ENCODE measurements around the gene DNAH10. TPM values are rescaled to one million over a fixed set of nuclear protein-coding genes. Genes with fewer than 3 reads are reported as not detected.

Gene DNAH10
- total and polyA plus RNA-seq, 9 donors, result 0.05 to 20.2 (median 0.72) TPM

DNA sequence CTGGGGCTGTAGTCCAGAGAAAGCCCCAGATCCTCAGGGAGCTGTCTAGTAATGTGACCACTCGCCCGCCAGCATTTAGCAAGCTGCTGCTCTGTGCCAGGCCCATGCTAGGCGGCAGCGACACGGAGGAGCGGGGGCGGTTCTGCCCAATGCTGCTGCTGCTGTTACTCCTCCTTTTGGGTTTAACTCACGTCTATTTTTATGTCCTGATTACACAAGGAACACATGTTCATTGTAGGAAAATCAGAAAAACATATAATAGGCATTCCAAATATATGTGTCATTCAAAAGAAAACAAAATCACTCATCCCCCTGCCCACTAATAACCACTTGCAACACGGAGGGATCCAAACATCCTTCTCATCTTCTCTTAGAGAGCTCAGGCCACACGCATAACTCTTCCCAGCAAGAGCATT lies 180.1 kb downstream of the DNAH10 start:
- Histone ChIP-seq H3K4me1 (ENCODE audit: insufficient read depth) (no peaks in the 10 kb centered on the region), H3K27ac (no peak overlapping the region), H3K4me3 (no peak overlapping the region), H3K9me3 (no peaks in the 10 kb centered on the region), H3K36me3 (no peaks in the 10 kb centered on the region), H3K27me3 (no peaks in the 10 kb centered on the region)
- TF ChIP-seq POLR2A (IDR thresholded peaks at IDR 0.05) (no peak), CTCF (IDR thresholded peaks at IDR 0.05) (no peak), EP300 (IDR thresholded peaks at IDR 0.05) (no peak)
- intact Hi-C loops (cut with DNase I), result no loop called here
- WGBS, 3 donors, result 83 to 89% (median 83%) methylated on average over 10 of the region's 10 CpGs
- no peak for DNase-seq

DNA sequence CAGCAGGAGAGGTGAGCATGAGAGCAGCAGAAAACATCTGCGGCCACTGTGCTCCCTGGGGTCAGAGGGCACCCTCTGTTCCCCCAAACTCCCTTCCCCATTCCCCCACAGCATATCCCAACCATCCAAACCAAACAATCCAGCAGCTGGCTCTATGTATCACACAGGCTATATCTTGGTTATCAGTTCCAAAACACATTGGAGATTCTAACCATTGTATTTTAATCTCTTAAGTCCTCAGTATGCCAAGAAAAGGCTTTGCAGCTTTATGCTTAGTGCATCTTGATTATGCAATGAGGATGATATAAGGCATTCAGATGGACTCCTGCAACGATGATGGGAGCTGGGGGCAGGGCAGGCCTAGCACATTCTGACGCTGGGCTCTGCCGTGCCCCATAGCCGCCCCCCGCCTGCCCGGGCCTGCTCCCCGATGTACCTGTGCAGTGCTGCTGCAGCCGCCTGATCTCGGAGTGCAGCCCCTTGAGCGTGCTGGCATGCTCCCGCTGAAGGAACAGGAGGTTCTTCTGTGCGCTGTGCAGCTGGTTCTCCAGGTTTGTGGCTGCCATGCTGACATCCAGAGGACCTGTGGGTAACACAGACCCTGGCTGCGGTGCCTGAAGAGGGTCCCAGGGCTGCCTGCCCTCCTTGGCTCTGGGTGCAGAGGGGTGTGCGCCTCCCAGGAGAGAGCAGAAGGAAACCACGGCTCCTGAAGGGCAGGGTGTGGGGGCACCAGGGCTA lies 181.0 kb downstream of the DNAH10 start:
- intact Hi-C loops (cut with DNase I), result no loop called here
- WGBS, 3 donors, result 90 to 91% (median 91%) methylated on average over 13 to 16 of the region's 16 CpGs
- H3K27ac ChIP-seq, result no peak overlapping the region
- TF ChIP-seq POLR2A (IDR thresholded peaks at IDR 0.05), result no peak
- TF ChIP-seq EP300 (IDR thresholded peaks at IDR 0.05), result no peak
- no peak for TF ChIP-seq CTCF (IDR thresholded peaks at IDR 0.05)
- no peaks in the 10 kb centered on the region for H3K4me1 ChIP-seq (ENCODE audit: insufficient read depth)
- no peak for DNase-seq
- H3K4me3 ChIP-seq, result no peak overlapping the region
- no peaks in the 10 kb centered on the region for H3K9me3 ChIP-seq
- no peaks in the 10 kb centered on the region for H3K36me3 ChIP-seq
- H3K27me3 ChIP-seq, result no peaks in the 10 kb centered on the region

DNA sequence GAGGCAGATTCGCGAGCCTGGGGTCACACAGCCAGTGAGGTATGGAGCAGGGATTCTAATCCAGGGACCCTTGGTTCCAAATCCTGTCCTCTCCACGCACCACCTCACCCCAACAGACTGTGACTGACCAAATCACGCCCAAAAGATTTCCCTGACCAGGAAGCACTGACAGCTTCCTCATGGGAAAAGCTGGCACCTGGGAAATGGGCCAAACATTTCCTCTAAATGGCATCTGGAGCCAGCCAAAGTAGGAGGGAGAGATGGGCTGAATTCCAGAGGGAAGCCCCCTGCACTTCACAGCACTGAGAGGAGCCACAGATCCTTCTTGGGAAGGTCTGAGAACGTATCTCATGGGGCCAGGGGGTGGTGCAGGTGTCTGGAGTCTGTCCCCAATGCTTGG lies 181.7 kb downstream of the DNAH10 start:
- no peak for DNase-seq
- intact Hi-C loops (cut with DNase I), result no loop called here
- TF ChIP-seq CTCF (IDR thresholded peaks at IDR 0.05) (no peak), EP300 (IDR thresholded peaks at IDR 0.05) (no peak), POLR2A (IDR thresholded peaks at IDR 0.05) (no peak)

GRCh38 chr12:123944696-123945095 lies 182.6 kb downstream of the DNAH10 start:
- no peak overlapping the region for H3K4me3 ChIP-seq
- no peak overlapping the region for H3K27ac ChIP-seq
- no peak for DNase-seq
- H3K4me1 ChIP-seq (ENCODE audit: insufficient read depth), result no peaks in the 10 kb centered on the region
- WGBS, 3 donors, result 87 to 95% (median 94%) methylated on average over 10 of the region's 10 CpGs
- H3K9me3 ChIP-seq, result no peaks in the 10 kb centered on the region
- H3K36me3 ChIP-seq, result no peaks in the 10 kb centered on the region
- TF ChIP-seq POLR2A (IDR thresholded peaks at IDR 0.05), result no peak
- no peak for TF ChIP-seq EP300 (IDR thresholded peaks at IDR 0.05)
- no peak for TF ChIP-seq CTCF (IDR thresholded peaks at IDR 0.05)
- H3K27me3 ChIP-seq, result no peaks in the 10 kb centered on the region
- intact Hi-C loops (cut with DNase I), result no loop called here

More for the DNA sequence above, 181.7 kb downstream of the DNAH10 start:
- Histone ChIP-seq H3K27ac (no peak overlapping the region), H3K27me3 (no peaks in the 10 kb centered on the region), H3K4me1 (ENCODE audit: insufficient read depth) (no peaks in the 10 kb centered on the region), H3K36me3 (no peaks in the 10 kb centered on the region), H3K4me3 (no peak overlapping the region), H3K9me3 (no peaks in the 10 kb centered on the region)
- 87 to 93% (median 93%) methylated on average over 5 of the region's 5 CpGs for WGBS, 3 donors
